Panc1 (cell line): ENCODE results near the gene ABHD18.

Experiments used
- POLR2AphosphoS5 ChIP-seq: IDR thresholded peaks from 2 replicates; pipeline ENCODE4 v1.6.1; 2012; ENCODE audit warnings: mild to moderate bottlenecking, low read depth, low read length, moderate library complexity
- REST ChIP-seq, 2 experiments: IDR thresholded peaks; 2 replicates each; pipeline ENCODE4 v1.6.1; 2011 to 2012; ENCODE audit warnings: low read depth in 2 of 2, control low read depth in 1 of 2, low read length in 1 of 2, mild to moderate bottlenecking in 1 of 2, moderate library complexity in 1 of 2; ENCODE audit not compliant: insufficient read depth in 1 of 2
- SIN3A ChIP-seq: IDR thresholded peaks from 2 replicates; pipeline ENCODE4 v1.6.1; 2012; ENCODE audit warnings: low read depth, mild to moderate bottlenecking, low read length, moderate library complexity, borderline replicate concordance; ENCODE audit not compliant: insufficient read depth
- TCF7L2 ChIP-seq: IDR thresholded peaks from 2 replicates; pipeline ENCODE4 v1.6.1; 2011; ENCODE audit warnings: mild to moderate bottlenecking, low read depth, low read length, inconsistent platforms
- TF ChIP-seq, protein P1 (sequence below): fragments of 450-650 bp; IDR thresholded peaks from 2 replicates; pipeline ENCODE4 v1.5.1; 2017; ENCODE audit warnings: mild to moderate bottlenecking

DNA sequence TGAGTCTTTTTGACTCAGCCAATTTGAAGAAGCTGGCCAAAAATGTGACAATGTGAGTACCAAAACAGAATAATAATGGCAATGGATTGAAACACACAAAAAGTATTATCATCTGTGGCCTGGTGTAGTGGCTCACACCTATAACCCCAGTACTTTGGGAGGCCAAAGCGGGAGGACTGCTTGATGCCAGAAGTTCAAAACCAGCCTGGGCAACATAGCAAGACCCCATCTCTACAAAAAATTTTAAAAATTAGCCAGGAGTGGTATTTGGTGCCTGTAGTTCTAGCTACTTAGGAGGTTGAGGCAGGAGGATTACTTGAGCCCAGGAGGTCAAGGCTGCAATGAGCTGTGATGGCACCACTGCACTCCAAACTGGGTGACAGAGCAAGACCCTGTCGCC, 43.0 kb upstream of the ABHD18 start:
- TF ChIP-seq, protein P1, sequence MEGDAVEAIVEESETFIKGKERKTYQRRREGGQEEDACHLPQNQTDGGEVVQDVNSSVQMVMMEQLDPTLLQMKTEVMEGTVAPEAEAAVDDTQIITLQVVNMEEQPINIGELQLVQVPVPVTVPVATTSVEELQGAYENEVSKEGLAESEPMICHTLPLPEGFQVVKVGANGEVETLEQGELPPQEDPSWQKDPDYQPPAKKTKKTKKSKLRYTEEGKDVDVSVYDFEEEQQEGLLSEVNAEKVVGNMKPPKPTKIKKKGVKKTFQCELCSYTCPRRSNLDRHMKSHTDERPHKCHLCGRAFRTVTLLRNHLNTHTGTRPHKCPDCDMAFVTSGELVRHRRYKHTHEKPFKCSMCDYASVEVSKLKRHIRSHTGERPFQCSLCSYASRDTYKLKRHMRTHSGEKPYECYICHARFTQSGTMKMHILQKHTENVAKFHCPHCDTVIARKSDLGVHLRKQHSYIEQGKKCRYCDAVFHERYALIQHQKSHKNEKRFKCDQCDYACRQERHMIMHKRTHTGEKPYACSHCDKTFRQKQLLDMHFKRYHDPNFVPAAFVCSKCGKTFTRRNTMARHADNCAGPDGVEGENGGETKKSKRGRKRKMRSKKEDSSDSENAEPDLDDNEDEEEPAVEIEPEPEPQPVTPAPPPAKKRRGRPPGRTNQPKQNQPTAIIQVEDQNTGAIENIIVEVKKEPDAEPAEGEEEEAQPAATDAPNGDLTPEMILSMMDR = no peak
- no peak for TF ChIP-seq POLR2AphosphoS5
- no peak for TF ChIP-seq REST (IDR thresholded peaks at IDR 0.05; ENCODE audit: insufficient read depth in 1 of 2, low read depth in 2 of 2, low read length in 1 of 2)
- TF ChIP-seq TCF7L2 = no peak
- TF ChIP-seq SIN3A = no peak
